Regular cardiac myocyte (primary cell): Measurements from ENCODE around the gene CGNL1. TPM values are rescaled to one million over a fixed set of nuclear protein-coding genes. Genes with fewer than 3 reads are reported as not detected.

Source experiments
- total RNA-seq: library from RNA; depleted of rRNA; stranded (reverse); fragments of >200 nt; gene quantifications from 2 replicates; pipeline ENCODE4 v1.2.3, GENCODE V29; 2014

Gene CGNL1
- 3.1 and 3.7 TPM in 2 replicates for total RNA-seq

DNA sequence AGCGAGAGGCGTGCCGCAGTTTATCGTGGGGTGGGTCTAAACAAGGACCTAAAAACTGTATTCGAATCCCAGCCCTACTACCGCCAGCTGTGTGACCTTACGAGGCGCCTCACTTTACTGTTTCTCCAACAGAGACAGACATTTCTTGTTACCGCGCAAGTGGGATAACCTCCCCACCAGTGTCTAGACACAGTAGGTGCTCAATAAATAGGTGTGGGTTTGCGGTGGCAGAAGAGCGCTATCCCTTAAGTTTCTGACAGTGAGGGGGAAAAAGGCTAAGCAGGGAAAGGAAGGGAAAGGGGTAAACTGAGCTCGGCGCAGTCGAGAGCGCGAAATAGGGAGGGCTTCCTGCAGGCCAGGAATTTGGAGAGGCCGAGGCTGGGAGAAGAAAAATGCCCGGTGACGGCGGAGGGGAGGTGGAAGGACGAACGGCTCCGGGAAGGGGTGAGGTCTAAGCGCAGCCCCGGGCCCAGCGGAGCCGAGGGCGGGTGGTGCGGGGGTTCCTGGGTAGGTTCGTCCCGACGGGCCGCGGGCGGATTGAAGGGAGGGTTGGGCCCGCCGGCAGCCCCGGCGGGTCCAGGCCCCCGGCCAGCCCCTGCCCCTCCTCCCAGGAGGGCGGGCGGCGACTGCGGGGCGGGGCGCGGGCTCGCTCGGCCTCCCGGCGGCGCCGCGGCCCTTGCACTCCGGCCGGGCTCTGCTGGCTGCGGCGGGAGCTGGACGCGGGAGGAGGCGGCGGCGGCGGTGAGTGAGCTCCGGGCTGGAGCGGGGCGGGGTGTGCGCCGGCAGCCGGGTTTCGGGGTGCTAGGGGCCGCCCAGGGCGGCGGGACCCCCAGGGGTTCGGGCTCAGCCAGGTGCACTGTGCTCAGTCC, at the start of gene CGNL1:
TSS of gene CGNL1 (plus strand) at position 679 of the 869 bp plus-strand sequence. CDS start 61,495 bp downstream, outside the sequence.

GRCh38 chr15:57591822-57592367, 215.6 kb downstream of the CGNL1 start, which contains the start of gene MYZAP:
Gene MYZAP (plus strand): TSS chr15:57591904. CDS start chr15:57592035, 131 bp downstream.

Other genes starting within 250 kb of the CGNL1 start
- gene MYZAP, start 215.4 kb downstream of the CGNL1 start, total RNA-seq: not detected in 2 replicates